M059J (cell line): ENCODE results near the gene TLCD1. TPM values are rescaled to one million over a fixed set of nuclear protein-coding genes. Genes with fewer than 3 reads are reported as not detected.
A peak's percentile ranks its signal among the peaks of the same experiment; 100 is the strongest.
"Not testable (repeated sequence)": the region's sequence is repeated elsewhere in the genome, so short reads cannot be mapped to it uniquely, and the experiment has no call there.

Experiments
- DNase-seq: peaks from one replicate; pipeline ENCODE4 v3.0.0-alpha.2; 2012; ENCODE audit warnings: low read depth
- total RNA-seq: library from RNA; depleted of rRNA; stranded (reverse); fragments of >200 nt; shearing (Covaris generic); gene quantifications from 2 replicates; pipeline ENCODE4 v1.2.3, GENCODE V29; 2014

The TLCD1 gene
- total RNA-seq, 1 experiment from 2014 or later = 9.4 TPM

- DNase-seq = no peak
Measured at GRCh38 chr17:28747051-28747691, 21.1 kb upstream of the TLCD1 start.

- DNase-seq = no peak
Measured at GRCh38 chr17:28746611-28747050, 20.6 kb upstream of the TLCD1 start.

GRCh38 chr17:28745786-28746411 lies 19.9 kb upstream of the TLCD1 start:
- peak; percentile 85 for DNase-seq

- peak; percentile 70 for DNase-seq
Measured at GRCh38 chr17:28744972-28745785, 19.1 kb upstream of the TLCD1 start.

- DNase-seq = peak; percentile 47
Measured at GRCh38 chr17:28744104-28744971, 18.3 kb upstream of the TLCD1 start.

- DNase-seq = peak; percentile 94
Measured at GRCh38 chr17:28743243-28744103, 17.4 kb upstream of the TLCD1 start, which contains the start of gene TRAF4. Gene TRAF4, plus strand, starts transcription at chr17:28744011. Its CDS starts 102 bp downstream, at chr17:28744113.

- DNase-seq = no peak
Measured at GRCh38 chr17:28741358-28742349, 15.6 kb upstream of the TLCD1 start.

GRCh38 chr17:28740406-28741357 lies 14.6 kb upstream of the TLCD1 start:
- no peak for DNase-seq

GRCh38 chr17:28738680-28739384 lies 12.8 kb upstream of the TLCD1 start:
- DNase-seq = no peak

GRCh38 chr17:28737770-28738679 lies 12.0 kb upstream of the TLCD1 start:
- DNase-seq = no peak

- no peak for DNase-seq
Measured at GRCh38 chr17:28737316-28737715, 11.3 kb upstream of the TLCD1 start.

- not testable (repeated sequence) for DNase-seq
Measured at GRCh38 chr17:28735913-28736769, 10.1 kb upstream of the TLCD1 start.

- peak; percentile 78 for DNase-seq
Measured at GRCh38 chr17:28735242-28735722, 9.2 kb upstream of the TLCD1 start.

- DNase-seq = no peak
Measured at GRCh38 chr17:28734712-28735241, 8.7 kb upstream of the TLCD1 start.

GRCh38 chr17:28733346-28733745 lies 7.3 kb upstream of the TLCD1 start:
- peak; percentile 22 for DNase-seq
